Measurements from ENCODE around the gene UTF1.

UTF1 gene

DNA sequence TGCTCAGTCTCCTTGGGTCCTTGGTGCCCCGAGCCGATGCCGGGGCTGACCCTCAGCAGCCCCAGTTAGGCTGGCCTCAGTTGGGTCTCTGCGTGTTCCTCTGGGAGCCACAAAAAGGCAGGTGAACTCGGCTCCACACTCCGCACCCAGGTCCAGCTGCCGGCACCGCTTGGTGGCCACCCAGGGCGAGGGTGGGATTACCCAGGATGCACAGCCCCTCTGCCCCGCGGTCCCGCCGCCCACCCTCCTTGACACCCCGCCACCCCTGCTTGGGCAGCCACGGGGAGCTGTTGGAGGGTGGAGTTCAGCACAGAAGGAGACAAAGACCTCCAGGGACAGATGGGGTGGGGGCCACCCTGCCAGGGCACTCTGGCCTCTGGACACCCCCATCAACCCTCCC lies 25.3 kb downstream of the UTF1 start:
- H4K20me1 ChIP-seq (ENCODE audit: control insufficient read depth, insufficient read depth, low read depth, low read length): no peaks in the 10 kb centered on the region
- 0 out of 2 replicates have a peak, but pooled peaks cover 6% of the 10 kb centered on the region for H3K9me3 ChIP-seq (ENCODE audit: control insufficient read depth, insufficient read depth, low read length)
- H3K4me2 ChIP-seq (ENCODE audit: low read length): no peak overlapping the region
- H3K79me2 ChIP-seq (ENCODE audit: control insufficient read depth, low read length): no peaks in the 10 kb centered on the region
- H3K4me1 ChIP-seq (ENCODE audit: control insufficient read depth, low read length): peaks cover 30% of the 10 kb centered on the region
- no peaks in the 10 kb centered on the region for H3K36me3 ChIP-seq (ENCODE audit: control insufficient read depth, low read length)
- TF ChIP-seq EZH2phosphoT487 (IDR thresholded peaks at IDR 0.05; ENCODE audit: borderline replicate concordance, low read length): no peak
- TF ChIP-seq, protein P1, sequence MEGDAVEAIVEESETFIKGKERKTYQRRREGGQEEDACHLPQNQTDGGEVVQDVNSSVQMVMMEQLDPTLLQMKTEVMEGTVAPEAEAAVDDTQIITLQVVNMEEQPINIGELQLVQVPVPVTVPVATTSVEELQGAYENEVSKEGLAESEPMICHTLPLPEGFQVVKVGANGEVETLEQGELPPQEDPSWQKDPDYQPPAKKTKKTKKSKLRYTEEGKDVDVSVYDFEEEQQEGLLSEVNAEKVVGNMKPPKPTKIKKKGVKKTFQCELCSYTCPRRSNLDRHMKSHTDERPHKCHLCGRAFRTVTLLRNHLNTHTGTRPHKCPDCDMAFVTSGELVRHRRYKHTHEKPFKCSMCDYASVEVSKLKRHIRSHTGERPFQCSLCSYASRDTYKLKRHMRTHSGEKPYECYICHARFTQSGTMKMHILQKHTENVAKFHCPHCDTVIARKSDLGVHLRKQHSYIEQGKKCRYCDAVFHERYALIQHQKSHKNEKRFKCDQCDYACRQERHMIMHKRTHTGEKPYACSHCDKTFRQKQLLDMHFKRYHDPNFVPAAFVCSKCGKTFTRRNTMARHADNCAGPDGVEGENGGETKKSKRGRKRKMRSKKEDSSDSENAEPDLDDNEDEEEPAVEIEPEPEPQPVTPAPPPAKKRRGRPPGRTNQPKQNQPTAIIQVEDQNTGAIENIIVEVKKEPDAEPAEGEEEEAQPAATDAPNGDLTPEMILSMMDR (IDR thresholded peaks at IDR 0.05; ENCODE audit: low read depth, low read length, poor library complexity, severe bottlenecking): no peak
- H3K27ac ChIP-seq (ENCODE audit: low read depth, low read length): no peak overlapping the region
- no peaks in the 10 kb centered on the region for H3K9me2 ChIP-seq (replicated peaks; ENCODE audit: control insufficient read depth, low read length)
- no peaks in the 10 kb centered on the region for H3F3A ChIP-seq (ENCODE audit: control insufficient read depth, insufficient read depth)
- no peak overlapping the region for H3K4me3 ChIP-seq (ENCODE audit: low read length)
- H3K27me3 ChIP-seq (ENCODE audit: control insufficient read depth, low read length): no peaks in the 10 kb centered on the region

DNA sequence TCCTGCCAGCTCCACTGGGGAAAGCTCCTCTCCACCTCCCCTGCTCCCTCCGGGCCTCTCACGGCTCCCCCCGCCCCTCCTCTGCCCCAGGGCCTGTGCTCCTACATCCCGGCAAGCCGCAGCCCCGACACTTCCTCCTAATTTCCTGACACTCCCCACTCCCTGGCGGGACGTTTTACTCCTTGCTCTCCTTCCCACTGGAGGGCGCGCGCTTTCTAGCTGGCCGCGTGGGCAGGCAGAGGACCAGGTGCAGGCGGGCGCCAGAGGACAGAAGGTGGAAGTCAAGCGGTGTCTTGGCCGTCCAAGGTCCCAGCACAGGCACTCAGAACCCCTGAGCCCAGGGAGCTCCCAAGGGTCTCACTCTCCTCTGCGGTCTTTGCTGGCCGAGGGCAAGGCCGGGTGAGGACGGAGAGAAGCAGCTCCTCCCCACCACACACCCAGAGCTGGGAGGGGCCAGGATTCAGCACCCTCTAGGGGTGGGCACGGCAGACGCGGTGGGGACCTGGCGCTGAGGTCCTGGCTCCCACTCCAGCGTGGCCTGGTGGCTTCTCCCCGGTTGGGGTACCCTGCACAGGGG lies 27.6 kb downstream of the UTF1 start:
- Histone ChIP-seq H3K79me2 (ENCODE audit: control insufficient read depth, low read length) (no peaks in the 10 kb centered on the region), H3K36me3 (ENCODE audit: control insufficient read depth, low read length) (no peaks in the 10 kb centered on the region), H3K4me3 (ENCODE audit: low read length) (peak overlapping the region; percentile 56), H3K27me3 (ENCODE audit: control insufficient read depth, low read length) (0 out of 2 replicates have a peak, but pooled peaks cover 6% of the 10 kb centered on the region), H3F3A (ENCODE audit: control insufficient read depth, insufficient read depth) (no peaks in the 10 kb centered on the region), H3K4me1 (ENCODE audit: control insufficient read depth, low read length) (peaks cover 38% of the 10 kb centered on the region), H3K9me2 (replicated peaks; ENCODE audit: control insufficient read depth, low read length) (no peaks in the 10 kb centered on the region), H4K20me1 (ENCODE audit: control insufficient read depth, insufficient read depth, low read depth, low read length) (no peaks in the 10 kb centered on the region), H3K9me3 (ENCODE audit: control insufficient read depth, insufficient read depth, low read length) (peaks cover 10% of the 10 kb centered on the region; the same call in 1 of the 2 replicates), H3K4me2 (ENCODE audit: low read length) (peak overlapping the region; percentile 73), H3K27ac (ENCODE audit: low read depth, low read length) (no peak overlapping the region)
- TF ChIP-seq EZH2phosphoT487 (IDR thresholded peaks at IDR 0.05; ENCODE audit: borderline replicate concordance, low read length): no peak
- TF ChIP-seq, protein P1 (IDR thresholded peaks at IDR 0.05; ENCODE audit: low read depth, low read length, poor library complexity, severe bottlenecking): peak; percentile 65

DNA sequence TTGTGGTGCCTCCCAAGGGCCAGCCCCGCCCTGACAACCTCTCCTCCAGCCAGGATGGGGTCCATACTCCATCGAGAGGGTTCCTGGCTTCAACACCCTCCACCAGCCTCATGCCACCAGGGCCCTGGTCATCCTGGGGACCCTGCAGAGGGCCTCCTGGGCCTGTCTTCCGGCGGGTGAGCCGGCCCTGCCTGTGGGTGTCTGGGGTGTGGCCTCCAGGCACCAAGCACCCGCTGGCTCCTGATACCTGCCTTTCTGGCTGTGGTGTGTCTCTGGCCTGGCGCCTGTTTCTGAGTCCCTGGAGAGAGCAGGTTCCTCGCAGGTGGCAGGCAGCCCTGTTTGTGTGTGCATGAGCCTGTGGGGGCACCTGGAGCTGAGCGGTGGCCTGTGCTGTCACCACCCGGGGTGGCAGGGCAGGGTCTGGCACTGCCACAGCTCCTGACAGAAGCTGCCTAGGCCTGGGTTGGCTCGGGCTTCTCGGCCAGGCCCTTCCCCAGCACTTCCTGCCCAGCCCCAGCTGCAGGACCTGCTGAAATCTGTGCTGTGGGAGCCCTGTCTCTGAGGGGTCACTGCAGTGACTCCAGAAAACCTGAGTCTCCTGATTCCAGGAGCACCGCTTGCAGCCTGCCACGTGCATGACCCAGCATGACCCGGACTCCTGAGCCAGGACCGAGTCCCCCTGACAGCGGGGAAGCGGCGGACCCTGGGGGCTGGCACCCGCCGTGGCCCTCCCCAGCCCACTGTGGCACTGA lies 28.2 kb downstream of the UTF1 start:
- peak overlapping the region; percentile 73 for H3K4me2 ChIP-seq (ENCODE audit: low read length)

More for the DNA sequence above, 28.2 kb downstream of the UTF1 start:
- Histone ChIP-seq H3K27me3 (ENCODE audit: control insufficient read depth, low read length) (0 out of 2 replicates have a peak, but pooled peaks cover 6% of the 10 kb centered on the region), H3K79me2 (ENCODE audit: control insufficient read depth, low read length) (no peaks in the 10 kb centered on the region), H3K4me1 (ENCODE audit: control insufficient read depth, low read length) (peaks cover 38% of the 10 kb centered on the region), H3K4me3 (ENCODE audit: low read length) (peak overlapping the region; percentile 56), H3K27ac (ENCODE audit: low read depth, low read length) (no peak overlapping the region), H3F3A (ENCODE audit: control insufficient read depth, insufficient read depth) (no peaks in the 10 kb centered on the region), H3K36me3 (ENCODE audit: control insufficient read depth, low read length) (no peaks in the 10 kb centered on the region), H3K9me2 (replicated peaks; ENCODE audit: control insufficient read depth, low read length) (no peaks in the 10 kb centered on the region), H4K20me1 (ENCODE audit: control insufficient read depth, insufficient read depth, low read depth, low read length) (no peaks in the 10 kb centered on the region), H3K9me3 (ENCODE audit: control insufficient read depth, insufficient read depth, low read length) (peaks cover 10% of the 10 kb centered on the region; the same call in 1 of the 2 replicates)
- TF ChIP-seq, protein P1 (IDR thresholded peaks at IDR 0.05; ENCODE audit: low read depth, low read length, poor library complexity, severe bottlenecking): no peak
- TF ChIP-seq EZH2phosphoT487 (IDR thresholded peaks at IDR 0.05; ENCODE audit: borderline replicate concordance, low read length): no peak

Measured in DOHH2 (cell line).